Measurements from ENCODE around the gene SELENOO.
A peak's percentile ranks its signal among the peaks of the same experiment; 100 is the strongest.

The SELENOO gene, protein sequence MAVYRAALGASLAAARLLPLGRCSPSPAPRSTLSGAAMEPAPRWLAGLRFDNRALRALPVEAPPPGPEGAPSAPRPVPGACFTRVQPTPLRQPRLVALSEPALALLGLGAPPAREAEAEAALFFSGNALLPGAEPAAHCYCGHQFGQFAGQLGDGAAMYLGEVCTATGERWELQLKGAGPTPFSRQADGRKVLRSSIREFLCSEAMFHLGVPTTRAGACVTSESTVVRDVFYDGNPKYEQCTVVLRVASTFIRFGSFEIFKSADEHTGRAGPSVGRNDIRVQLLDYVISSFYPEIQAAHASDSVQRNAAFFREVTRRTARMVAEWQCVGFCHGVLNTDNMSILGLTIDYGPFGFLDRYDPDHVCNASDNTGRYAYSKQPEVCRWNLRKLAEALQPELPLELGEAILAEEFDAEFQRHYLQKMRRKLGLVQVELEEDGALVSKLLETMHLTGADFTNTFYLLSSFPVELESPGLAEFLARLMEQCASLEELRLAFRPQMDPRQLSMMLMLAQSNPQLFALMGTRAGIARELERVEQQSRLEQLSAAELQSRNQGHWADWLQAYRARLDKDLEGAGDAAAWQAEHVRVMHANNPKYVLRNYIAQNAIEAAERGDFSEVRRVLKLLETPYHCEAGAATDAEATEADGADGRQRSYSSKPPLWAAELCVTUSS
- total RNA-seq, result 28.2 to 37.2 (median 33.9) reads per million in 3 donors

DNA sequence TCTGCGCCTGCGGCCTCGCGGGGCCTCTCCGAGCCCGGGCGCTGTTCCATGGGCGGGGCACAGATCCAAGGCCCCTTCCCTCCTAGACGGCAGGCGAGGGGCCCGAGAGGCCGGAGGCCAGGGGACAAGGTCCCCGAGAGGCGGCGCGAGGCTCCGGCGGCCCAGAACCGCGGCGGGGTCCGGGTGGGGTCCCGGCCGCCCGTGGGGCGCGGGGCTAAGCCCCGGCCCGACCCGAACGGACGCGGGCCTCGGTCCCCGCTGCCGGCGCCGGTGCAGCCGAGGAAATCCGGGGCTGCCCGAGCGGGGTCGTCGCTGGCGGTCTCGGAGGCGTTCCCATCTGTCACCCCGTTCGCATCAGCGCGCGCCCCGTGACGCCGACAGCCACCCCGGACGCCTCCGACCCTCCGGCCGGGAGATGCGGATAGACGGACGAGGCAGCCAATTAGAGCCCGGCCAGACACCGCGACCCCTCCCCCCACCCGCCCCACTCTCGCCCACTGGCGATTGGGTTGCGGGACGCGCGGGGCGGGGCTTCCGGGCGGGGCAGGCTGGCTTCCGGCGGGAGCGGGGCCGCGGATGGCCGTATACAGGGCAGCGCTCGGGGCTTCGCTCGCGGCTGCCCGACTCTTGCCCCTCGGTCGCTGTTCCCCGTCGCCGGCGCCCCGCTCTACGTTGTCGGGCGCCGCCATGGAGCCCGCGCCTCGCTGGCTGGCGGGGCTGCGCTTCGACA, at the start of gene SELENOO:
TSS of gene SELENOO (plus strand) at position 551 of the 730 bp plus-strand sequence. CDS start at position 577, 26 bp downstream.
- Histone ChIP-seq H3K4me1 (ENCODE audit: control insufficient read depth, insufficient read depth, low read length, poor library complexity, severe bottlenecking) (peaks cover 18% of the 10 kb centered on the region), H3K36me3 (ENCODE audit: control insufficient read depth, insufficient read depth, low read length) (peaks cover 22% of the 10 kb centered on the region), H3K27ac (ENCODE audit: insufficient read depth, low read length, poor library complexity, severe bottlenecking) (peak within 1 kb of the TSS; percentile 77), H3K9me3 (ENCODE audit: control insufficient read depth, low read length) (no peaks in the 10 kb centered on the region), H3K27me3 (replicated peaks; ENCODE audit: control insufficient read depth, insufficient read depth, low read length, poor library complexity, severe bottlenecking) (no peaks in the 10 kb centered on the region), H3K4me3 (ENCODE audit: insufficient read depth, low read depth, low read length, poor library complexity, severe bottlenecking) (peak within 1 kb of the TSS; percentile 59)
- DNase-seq, result peak; percentile 83 to 86 (median 84)

DNA sequence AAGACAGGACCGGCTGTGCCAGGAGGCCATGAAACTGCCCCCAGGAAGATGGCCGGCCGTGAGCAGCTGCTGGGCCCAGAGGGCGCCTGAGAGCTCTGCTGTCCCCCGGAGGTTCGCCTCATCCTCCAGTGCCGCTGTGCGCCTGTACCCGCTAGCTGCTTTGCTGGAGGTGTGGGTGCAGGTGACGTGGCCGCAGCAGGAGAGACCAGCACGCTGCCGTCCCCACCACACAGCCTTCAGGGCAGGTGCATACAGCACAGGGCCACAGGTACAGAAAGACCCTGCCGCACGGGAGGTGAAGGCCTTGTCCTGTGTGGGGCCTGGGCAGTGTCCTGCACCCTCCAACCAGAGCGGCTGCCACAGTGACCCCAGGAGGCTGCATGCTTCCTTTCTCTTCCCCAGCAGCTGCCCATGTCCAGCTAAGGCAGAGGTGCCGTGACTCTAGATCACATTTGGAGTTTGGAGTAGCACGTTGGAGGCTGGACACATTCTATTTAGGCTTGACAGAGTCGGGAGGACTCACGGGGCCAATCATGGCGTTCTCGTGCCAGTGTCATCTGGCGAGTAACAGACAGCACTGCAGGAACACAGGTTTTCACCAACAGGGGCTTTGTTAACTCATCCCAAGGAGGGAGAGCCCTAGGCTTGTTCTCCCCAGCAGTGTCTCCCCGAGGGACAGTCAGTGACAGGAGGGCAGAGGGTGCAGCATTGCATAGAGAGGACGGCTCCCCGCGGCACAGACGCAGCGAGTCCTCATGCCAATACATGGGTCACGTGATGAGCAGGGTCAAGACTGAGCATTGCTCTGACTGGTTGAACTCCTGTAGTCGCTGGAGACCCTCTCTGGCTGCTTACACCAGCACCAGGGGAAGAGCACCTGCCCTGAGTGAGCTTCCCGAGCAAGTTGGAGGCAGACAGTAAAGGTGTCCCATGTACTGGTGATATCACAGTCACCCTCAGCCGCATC, 49.0 kb upstream of the SELENOO start:
- H3K9me3 ChIP-seq (ENCODE audit: control insufficient read depth, low read length), result no peaks in the 10 kb centered on the region
- H3K4me1 ChIP-seq (ENCODE audit: control insufficient read depth, insufficient read depth, low read length, poor library complexity, severe bottlenecking), result no peaks in the 10 kb centered on the region
- no peaks in the 10 kb centered on the region for H3K27me3 ChIP-seq (replicated peaks; ENCODE audit: control insufficient read depth, insufficient read depth, low read length, poor library complexity, severe bottlenecking)
- no peak overlapping the region for H3K4me3 ChIP-seq (ENCODE audit: insufficient read depth, low read depth, low read length, poor library complexity, severe bottlenecking)
- H3K27ac ChIP-seq (ENCODE audit: insufficient read depth, low read length, poor library complexity, severe bottlenecking), result no peak overlapping the region
- no peak for DNase-seq
- no peaks in the 10 kb centered on the region for H3K36me3 ChIP-seq (ENCODE audit: control insufficient read depth, insufficient read depth, low read length)

DNA sequence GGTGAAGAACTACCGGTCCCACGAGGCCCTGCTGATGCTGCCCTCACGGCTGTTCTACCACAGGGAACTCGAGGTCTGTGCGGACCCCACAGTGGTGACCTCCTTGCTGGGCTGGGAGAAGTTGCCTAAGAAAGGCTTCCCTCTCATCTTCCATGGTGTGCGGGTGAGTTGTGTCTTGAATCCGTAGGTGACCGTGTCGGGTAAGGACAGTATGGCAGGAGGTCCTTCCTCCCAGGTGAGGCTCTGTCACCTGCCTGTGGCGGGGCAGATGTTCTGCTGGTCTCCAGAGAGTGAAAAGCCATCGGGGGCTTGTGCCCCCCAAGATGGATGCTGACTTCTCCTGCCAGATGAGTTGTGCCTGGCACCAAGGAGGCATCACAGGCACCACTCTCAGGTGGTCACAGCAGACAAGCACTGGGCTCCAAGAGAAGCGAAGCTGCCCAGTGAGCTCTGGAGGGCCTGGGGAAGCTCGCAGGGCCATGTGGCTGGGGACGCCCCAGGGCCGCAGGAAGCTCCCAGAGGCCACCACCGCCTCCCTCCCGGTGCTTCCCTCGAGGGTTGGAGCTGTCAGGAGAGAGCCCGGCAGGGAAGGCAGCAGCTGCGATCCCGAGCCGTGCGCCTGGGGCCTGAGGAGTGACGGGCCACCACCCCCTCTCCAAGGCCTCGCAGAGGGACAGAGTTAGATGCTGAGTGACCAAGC, 47.6 kb upstream of the SELENOO start:
- Histone ChIP-seq H3K36me3 (ENCODE audit: control insufficient read depth, insufficient read depth, low read length) (no peaks in the 10 kb centered on the region), H3K4me1 (ENCODE audit: control insufficient read depth, insufficient read depth, low read length, poor library complexity, severe bottlenecking) (no peaks in the 10 kb centered on the region), H3K4me3 (ENCODE audit: insufficient read depth, low read depth, low read length, poor library complexity, severe bottlenecking) (no peak overlapping the region), H3K27ac (ENCODE audit: insufficient read depth, low read length, poor library complexity, severe bottlenecking) (no peak overlapping the region), H3K27me3 (replicated peaks; ENCODE audit: control insufficient read depth, insufficient read depth, low read length, poor library complexity, severe bottlenecking) (no peaks in the 10 kb centered on the region), H3K9me3 (ENCODE audit: control insufficient read depth, low read length) (no peaks in the 10 kb centered on the region)
- no peak for DNase-seq

DNA sequence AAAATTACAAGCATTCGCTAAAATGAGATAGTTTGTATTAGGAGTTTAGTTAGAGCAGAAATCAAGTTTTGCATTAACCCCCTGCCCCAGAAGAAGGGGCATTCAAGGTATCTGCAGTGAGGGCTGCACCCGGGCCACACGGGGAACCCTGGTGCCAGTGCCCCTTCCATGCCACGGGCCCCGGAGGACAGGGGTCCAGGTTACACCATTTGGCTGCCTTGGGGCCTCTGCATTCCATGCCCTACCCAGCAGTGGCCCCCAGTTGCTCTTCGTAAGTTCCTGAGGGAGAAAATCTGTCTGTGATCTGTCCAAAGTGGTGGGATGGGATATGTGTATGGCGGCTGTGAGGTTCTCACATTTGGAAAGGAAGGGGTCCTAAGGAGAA, 47.1 kb upstream of the SELENOO start:
- Histone ChIP-seq H3K36me3 (ENCODE audit: control insufficient read depth, insufficient read depth, low read length) (no peaks in the 10 kb centered on the region), H3K4me1 (ENCODE audit: control insufficient read depth, insufficient read depth, low read length, poor library complexity, severe bottlenecking) (no peaks in the 10 kb centered on the region), H3K27ac (ENCODE audit: insufficient read depth, low read length, poor library complexity, severe bottlenecking) (no peak overlapping the region), H3K9me3 (ENCODE audit: control insufficient read depth, low read length) (no peaks in the 10 kb centered on the region), H3K4me3 (ENCODE audit: insufficient read depth, low read depth, low read length, poor library complexity, severe bottlenecking) (no peak overlapping the region), H3K27me3 (replicated peaks; ENCODE audit: control insufficient read depth, insufficient read depth, low read length, poor library complexity, severe bottlenecking) (no peaks in the 10 kb centered on the region)
- no peak for DNase-seq

DNA sequence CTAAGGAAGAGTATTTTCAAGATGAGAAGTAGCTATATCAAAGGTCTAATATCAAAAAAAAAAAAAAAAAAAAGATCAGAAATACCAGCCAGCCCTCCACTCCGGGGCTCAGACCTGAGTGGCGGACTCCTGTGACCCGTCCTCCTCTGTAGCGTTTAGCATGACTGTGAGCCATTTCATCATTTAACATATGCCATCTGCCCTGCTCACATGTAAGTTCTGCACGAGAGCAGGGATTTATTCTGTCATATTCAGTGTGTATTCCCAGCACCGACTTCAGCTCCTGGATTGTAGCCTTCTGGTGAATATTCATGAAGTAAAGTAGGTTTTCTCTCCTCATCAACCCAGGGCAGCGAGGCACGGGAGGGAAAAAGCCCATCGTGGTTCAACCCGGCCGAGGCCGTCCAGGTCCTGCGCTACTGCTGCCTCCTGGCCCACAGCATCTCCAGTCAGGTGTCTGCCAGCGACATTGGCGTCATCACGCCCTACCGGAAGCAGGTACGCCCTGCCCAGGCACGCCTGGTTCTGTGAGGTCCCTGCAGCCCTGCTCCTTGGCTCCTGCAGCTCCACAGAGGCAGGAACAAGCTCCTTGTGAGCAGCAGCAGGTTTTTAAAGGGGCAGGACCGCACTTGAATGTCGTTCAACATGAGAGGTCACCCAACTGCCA, 43.0 kb upstream of the SELENOO start:
- no peak overlapping the region for H3K4me3 ChIP-seq (ENCODE audit: insufficient read depth, low read depth, low read length, poor library complexity, severe bottlenecking)
- H3K9me3 ChIP-seq (ENCODE audit: control insufficient read depth, low read length), result no peaks in the 10 kb centered on the region
- no peak overlapping the region for H3K27ac ChIP-seq (ENCODE audit: insufficient read depth, low read length, poor library complexity, severe bottlenecking)
- H3K4me1 ChIP-seq (ENCODE audit: control insufficient read depth, insufficient read depth, low read length, poor library complexity, severe bottlenecking), result no peaks in the 10 kb centered on the region
- no peak for DNase-seq
- H3K27me3 ChIP-seq (replicated peaks; ENCODE audit: control insufficient read depth, insufficient read depth, low read length, poor library complexity, severe bottlenecking), result no peaks in the 10 kb centered on the region
- no peaks in the 10 kb centered on the region for H3K36me3 ChIP-seq (ENCODE audit: control insufficient read depth, insufficient read depth, low read length)

DNA sequence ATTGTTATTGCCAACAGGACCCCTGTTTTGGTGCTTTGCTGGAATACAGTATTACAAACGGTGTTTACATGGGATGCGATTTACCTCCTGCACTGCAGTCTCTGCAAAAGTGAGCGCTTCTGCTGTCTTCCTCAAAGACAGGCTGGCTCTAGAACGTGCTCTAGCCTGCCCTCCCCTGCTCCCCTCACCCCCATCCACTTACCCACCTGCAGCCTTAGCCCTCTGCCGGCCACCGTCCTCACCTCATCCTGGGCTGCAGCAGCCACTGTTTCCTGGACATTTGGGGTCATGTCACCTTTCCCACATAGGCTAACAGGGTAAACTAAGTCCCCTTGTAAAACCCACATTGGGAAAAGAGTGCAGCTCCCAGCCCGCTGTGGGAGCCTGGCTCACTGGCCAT, 39.9 kb upstream of the SELENOO start:
- Histone ChIP-seq H3K36me3 (ENCODE audit: control insufficient read depth, insufficient read depth, low read length) (no peaks in the 10 kb centered on the region), H3K4me1 (ENCODE audit: control insufficient read depth, insufficient read depth, low read length, poor library complexity, severe bottlenecking) (no peaks in the 10 kb centered on the region), H3K9me3 (ENCODE audit: control insufficient read depth, low read length) (no peaks in the 10 kb centered on the region), H3K4me3 (ENCODE audit: insufficient read depth, low read depth, low read length, poor library complexity, severe bottlenecking) (no peak overlapping the region), H3K27me3 (replicated peaks; ENCODE audit: control insufficient read depth, insufficient read depth, low read length, poor library complexity, severe bottlenecking) (no peaks in the 10 kb centered on the region), H3K27ac (ENCODE audit: insufficient read depth, low read length, poor library complexity, severe bottlenecking) (no peak overlapping the region)
- DNase-seq, result no peak

DNA sequence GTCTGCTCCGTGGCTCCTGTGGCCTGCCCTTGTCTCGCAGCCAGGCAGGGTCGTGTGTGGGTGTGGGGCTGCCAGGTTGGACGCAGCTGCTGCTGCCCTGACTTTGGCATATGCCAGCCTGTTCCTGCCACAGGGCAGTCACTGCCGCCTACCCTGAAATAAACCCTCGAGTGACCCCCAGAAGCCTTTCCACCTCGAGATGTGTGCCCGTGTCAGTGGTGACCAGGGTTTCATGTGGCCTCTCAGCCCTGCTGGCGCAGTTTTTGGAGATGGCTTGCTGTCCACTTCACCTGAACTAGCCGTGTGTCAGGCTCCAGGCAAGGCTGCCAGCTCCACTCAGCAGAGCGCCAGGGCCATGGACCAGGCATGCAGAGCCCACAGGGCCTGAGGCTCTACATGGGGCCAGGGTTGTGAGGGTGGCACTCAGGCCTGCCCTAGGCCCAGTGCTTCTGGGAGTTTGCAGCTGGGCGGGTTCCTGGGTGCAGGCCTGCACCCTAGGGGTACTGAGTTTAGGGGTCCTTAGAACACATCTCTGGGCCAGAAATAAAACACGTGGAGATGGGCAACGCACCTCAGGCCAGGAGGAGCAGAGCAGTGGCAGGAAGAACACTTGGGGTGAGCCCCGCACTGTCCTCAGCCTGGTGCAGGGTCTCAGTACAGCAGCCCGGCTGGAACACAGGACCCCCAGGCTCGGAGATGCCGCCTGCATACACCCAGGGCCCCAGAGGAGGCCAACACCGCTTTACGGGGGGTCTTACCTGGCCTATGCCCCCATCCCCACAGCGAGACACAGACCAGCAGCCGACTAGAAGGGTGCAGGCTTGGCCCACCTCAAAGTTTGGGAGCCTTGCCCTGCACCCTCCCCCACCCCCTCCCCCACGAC, 39.1 kb upstream of the SELENOO start:
- Histone ChIP-seq H3K27ac (ENCODE audit: insufficient read depth, low read length, poor library complexity, severe bottlenecking) (no peak overlapping the region), H3K4me1 (ENCODE audit: control insufficient read depth, insufficient read depth, low read length, poor library complexity, severe bottlenecking) (no peaks in the 10 kb centered on the region), H3K4me3 (ENCODE audit: insufficient read depth, low read depth, low read length, poor library complexity, severe bottlenecking) (no peak overlapping the region), H3K27me3 (replicated peaks; ENCODE audit: control insufficient read depth, insufficient read depth, low read length, poor library complexity, severe bottlenecking) (no peaks in the 10 kb centered on the region), H3K9me3 (ENCODE audit: control insufficient read depth, low read length) (no peaks in the 10 kb centered on the region), H3K36me3 (ENCODE audit: control insufficient read depth, insufficient read depth, low read length) (no peaks in the 10 kb centered on the region)
- DNase-seq, result no peak

DNA sequence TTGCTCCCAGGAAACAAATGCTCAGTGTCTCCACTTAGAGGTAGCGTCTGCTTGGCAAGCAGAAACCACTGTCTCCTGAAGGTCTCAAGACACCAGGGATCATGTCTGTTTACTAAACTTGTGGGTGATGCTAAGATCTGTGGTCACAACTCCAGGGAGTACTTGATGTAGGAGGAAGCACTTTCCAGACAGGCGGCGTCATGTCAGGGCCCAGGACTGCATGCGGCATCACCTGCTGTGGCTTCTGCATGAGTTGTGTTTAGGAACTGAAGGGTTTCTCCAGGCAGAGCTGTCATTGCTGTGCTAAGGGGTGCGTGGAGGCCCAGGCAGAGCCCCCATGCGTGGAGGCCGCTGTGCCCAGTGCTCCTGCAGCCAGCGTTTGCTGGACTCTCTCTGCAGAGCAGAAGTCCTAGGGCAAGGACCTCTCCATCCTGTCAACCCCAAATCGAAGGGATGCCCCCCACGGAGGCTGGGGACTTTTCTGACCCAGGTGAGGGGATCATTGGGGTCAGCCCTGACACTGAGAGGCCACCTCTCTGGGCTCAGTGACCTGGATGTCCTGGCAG, 38.3 kb upstream of the SELENOO start:
- Histone ChIP-seq H3K27ac (ENCODE audit: insufficient read depth, low read length, poor library complexity, severe bottlenecking) (no peak overlapping the region), H3K36me3 (ENCODE audit: control insufficient read depth, insufficient read depth, low read length) (no peaks in the 10 kb centered on the region), H3K27me3 (replicated peaks; ENCODE audit: control insufficient read depth, insufficient read depth, low read length, poor library complexity, severe bottlenecking) (no peaks in the 10 kb centered on the region), H3K9me3 (ENCODE audit: control insufficient read depth, low read length) (no peaks in the 10 kb centered on the region), H3K4me1 (ENCODE audit: control insufficient read depth, insufficient read depth, low read length, poor library complexity, severe bottlenecking) (no peaks in the 10 kb centered on the region), H3K4me3 (ENCODE audit: insufficient read depth, low read depth, low read length, poor library complexity, severe bottlenecking) (no peak overlapping the region)
- no peak for DNase-seq

Data from effector memory CD4-positive, alpha-beta T cell (primary cell).